Measurements from ENCODE around the gene CD2BP2. TPM values are rescaled to one million over a fixed set of nuclear protein-coding genes. Genes with fewer than 3 reads are reported as not detected.

CD2BP2 gene
- total RNA-seq, 1 experiment from 2014 or later, result 39.0 TPM

DNA sequence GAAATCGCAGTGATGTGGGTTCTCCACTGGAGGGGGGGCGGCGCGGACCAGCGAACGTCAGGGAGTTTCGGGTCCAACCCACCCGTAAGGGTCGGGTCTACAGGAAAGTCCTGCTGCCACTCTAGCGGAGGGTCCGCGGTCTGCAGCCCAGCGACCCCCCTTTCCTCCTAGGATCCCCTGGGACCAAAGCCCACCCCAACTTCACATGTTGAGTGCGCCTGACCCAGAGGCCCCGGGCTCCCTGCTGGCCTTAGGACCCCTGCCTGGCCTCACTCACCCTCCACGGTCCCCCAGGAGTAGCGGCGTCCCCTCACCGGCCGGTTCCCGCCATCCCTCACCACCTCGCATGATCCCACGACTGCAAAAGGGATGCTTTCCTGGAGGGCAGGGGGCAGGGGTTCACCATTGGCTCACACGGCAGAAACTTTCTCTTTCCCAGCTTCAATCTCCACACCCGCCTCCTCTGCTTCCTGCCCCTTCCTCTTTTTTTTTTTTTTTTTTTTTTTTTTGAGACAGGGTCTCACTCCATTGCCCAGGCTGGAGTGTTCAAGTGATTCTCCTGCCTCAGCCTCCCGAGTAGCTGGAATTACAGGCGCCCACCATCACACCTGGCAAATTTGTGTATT, 24.2 kb upstream of the CD2BP2 start:
- DNase-seq (ENCODE audit: extremely low read depth, low read depth), result no peak

DNA sequence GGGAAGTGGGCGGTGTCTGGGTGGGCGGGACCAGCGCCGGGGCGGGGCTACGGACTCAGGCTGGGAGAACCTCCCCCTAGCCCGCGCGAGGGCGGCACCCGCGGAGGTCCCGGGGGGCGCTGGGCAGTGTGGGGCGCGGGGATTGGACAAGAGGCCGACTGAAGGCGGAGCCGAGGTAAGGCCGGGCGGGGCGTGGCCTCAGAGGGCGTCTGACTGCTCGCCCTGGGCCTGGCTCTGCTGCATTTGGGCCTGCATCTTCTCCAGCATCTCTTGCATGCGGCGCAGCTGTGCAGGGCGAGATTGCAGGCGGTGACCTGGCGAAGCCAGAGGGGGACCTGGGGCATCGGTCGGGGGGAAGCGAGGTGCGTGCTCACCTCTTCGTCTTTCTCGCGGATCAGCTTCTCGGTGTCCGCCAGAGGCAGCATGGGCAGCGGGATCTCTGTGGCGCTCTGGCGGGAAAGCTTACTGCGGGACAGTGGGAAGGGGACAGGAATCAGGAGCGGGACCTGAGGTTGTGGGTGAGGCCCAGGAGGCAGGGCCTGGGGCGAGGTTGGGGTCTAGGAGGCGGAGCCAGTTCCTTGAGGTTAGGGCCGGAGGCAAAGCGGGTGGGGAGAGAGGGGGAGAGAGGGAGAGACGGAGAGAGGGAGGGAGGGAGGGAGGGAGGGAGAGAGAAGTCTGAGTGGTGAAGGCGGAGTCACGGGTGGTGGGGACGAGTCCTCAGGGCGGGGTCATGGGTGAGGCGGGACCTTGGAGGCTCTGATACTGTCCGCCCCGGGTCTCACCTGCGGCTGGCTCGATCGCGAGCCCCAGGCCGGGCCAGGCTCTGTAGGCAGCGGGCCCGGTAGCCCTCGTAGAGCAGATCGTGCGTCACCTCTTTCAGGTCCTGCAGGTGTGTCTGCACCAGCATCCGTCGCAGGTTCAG, 23.4 kb upstream of the CD2BP2 start:
- peak; percentile 96 for DNase-seq (ENCODE audit: extremely low read depth, low read depth)

DNA sequence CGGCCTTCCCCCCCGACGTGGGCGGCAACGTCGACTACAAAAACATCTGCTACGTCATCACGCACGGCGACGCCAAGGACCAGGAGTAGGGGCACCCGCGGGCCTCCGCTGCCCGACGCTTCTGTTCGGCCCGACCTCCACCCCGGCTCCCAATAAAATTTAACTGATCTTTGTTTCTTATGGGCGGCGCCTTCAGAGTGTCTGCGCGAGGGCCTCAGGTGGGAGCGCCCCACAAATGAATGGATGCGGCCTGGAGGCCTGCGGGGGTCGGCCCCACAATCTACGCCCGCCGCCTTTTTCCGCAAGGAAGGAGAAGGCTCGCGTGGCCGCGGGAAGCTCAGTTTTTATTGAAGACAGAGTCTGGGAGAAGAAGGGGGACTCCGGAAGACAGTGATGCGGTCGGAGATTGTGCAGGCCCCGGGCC, 22.7 kb upstream of the CD2BP2 start:
- DNase-seq (ENCODE audit: extremely low read depth, low read depth), result peak; percentile 78

DNA sequence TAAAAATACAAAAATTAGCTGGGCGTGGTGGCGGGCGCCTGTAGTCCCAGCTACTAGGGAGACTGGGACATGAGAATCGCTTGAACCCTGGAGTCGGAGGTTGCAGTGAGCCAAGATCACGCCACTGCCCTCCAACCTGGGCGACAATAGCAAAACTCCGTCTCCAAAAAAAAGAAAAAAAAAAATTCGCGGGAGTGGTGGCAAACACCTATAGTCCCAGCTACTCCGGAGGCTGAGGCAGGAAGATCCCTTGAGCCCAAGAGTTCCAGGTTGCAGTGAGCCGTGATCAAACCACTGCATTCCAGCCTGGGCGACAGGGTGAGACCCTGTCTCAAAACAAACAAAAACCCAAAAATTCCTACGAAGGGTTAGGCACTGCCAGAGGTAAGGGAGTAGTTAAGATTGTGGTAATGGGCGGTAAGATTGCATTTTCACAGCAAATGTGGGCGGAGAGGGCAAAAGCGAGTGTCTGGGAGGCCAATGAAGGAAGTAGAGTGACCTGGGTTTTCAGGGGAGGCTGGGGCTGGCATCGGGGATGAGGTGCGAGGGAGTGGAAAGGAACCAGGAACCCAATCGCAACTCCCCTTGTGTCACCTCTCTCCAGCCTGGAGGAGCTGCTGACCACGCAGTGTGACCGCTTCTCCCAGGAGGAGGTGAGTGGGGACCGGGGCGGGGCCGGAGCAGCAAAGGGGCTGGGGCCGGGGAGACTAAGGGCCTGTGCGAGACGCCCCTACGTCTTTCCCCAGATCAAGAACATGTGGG, 22.1 kb upstream of the CD2BP2 start:
- no peak for DNase-seq (ENCODE audit: extremely low read depth, low read depth)

DNA sequence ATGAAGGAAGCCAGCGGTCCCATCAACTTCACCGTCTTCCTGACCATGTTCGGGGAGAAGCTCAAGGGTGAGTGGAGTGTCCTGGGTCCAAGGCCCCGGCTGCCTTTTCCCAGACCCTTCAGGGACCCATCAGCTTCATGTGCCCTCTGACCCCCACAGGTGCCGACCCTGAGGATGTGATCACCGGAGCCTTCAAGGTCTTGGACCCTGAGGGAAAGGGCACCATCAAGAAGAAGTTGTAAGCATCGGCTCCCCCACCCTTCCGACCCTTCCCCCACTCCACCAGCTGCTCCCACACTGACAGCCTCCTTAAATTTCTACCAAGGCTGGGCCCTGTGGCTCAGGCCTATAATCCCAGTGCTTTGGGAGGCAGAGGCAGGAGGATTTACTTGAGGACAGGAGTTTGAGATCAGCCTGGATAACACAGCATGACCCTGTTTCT, 21.4 kb upstream of the CD2BP2 start:
- no peak for DNase-seq (ENCODE audit: extremely low read depth, low read depth)

DNA sequence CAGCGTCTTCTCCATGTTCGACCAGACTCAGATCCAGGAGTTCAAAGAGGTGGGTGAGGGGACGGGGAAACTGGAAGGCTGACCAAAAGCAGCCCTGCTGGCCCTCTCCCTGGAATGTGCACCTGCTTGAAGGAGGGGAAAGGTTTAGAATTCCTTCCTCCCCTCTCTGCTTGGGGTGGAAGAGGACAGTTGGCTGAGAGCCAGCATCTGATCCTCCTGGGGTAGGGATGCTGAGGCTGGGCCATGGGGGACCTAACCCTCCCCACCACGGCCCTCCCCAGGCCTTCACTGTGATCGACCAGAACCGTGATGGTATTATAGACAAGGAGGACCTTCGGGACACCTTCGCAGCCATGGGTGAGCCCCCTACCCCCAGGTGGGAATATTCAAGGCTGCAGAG, 20.8 kb upstream of the CD2BP2 start:
- no peak for DNase-seq (ENCODE audit: extremely low read depth, low read depth)

DNA sequence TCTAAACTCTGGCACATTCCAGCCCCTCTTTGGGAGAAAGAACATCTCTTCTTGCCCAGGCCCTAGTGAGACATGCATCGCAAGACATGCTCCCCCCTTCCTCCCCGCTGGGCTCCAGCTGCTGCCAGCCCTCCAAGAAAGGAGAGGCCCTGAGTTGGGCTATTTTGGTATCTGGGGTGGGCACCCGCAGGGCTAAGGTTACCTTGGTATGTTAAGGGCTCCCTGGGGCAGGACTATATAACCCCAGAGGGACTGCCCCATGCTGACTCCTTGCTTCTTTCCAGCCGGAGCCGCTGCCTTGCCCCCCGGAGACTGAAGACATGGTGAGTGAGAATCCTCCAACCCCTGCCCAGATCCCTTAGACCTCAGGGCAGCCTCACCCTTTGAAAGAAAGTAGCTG, 19.4 kb upstream of the CD2BP2 start, which contains the start of gene MYL11:
TSS of gene MYL11 (plus strand) at position 265 of the 400 bp plus-strand sequence. CDS start at position 321, 56 bp downstream.
- no peak for DNase-seq (ENCODE audit: extremely low read depth, low read depth)

DNA sequence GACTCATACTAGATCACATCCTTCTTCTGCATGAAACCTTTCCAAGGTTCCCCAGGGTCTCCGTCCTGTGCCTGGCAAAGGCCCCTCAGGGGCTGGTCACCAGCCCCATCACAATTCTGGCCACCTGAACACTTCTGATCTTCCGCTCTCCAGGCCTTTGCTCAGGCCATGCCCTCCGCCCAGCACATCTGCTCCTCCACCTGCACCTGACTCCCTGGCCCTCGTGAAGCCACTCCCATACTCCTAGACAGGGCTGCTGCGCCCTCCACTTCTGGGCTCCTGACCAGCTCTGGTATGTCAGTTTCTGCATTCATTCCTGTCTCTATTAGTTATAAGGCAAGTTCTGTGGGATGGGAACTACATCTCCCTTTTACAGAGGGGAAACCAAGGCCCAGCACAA, 17.6 kb upstream of the CD2BP2 start:
- no peak for DNase-seq (ENCODE audit: extremely low read depth, low read depth)

DNA sequence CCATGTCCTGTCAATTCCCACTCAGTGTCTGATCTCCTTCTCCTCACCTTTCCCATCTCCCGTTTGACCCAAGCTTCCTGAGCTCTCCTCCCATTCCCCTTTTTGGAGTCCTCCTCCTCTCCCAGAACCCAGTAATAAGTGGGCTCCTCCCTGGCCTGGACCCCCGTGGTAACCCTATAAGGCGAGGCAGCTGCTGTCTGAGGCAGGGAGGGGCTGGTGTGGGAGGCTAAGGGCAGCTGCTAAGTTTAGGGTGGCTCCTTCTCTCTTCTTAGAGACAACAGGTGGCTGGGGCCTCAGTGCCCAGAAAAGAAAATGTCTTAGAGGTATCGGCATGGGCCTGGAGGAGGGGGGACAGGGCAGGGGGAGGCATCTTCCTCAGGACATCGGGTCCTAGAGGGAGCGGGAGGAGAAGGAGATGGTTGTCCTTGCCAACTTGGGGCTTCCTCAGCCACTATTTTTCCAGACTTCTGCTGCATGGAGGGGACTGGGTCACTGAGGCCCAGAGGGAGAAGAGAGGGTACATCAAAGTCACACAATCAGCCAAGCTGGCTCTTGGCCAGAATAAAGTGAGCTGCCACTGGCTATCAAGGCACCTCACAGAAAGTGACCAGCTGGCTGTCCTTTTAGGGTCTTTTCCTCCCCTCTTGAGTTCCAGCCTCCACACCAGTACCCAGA, 17.1 kb upstream of the CD2BP2 start:
- no peak for DNase-seq (ENCODE audit: extremely low read depth, low read depth)

DNA sequence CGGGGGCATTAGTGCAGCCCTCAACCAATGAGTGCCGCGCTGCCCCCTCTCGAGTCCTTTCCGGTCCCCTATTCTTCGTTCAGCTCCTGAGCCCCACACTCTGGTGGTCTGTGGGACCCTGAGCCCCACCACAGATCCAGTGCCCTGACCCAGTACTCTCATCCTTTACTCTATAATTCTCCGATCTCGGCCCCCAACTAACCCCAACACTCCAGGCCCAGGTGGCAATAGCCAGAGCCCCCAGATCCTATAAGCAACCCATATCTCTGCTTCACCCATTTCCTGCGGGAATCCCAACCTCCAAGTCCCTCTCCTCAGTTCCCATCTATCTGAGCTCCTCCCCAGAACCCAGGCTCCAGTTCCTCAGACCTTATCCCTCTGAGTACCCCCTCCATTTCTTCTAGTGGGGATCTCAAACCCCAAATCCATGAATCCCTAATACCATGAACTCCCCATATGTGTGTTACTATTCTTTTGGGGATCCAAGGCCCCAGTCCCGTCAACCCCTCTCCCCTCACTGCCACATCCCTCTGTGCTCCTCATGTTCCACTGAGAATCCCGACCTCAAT, 16.2 kb upstream of the CD2BP2 start:
- no peak for DNase-seq (ENCODE audit: extremely low read depth, low read depth)

DNA sequence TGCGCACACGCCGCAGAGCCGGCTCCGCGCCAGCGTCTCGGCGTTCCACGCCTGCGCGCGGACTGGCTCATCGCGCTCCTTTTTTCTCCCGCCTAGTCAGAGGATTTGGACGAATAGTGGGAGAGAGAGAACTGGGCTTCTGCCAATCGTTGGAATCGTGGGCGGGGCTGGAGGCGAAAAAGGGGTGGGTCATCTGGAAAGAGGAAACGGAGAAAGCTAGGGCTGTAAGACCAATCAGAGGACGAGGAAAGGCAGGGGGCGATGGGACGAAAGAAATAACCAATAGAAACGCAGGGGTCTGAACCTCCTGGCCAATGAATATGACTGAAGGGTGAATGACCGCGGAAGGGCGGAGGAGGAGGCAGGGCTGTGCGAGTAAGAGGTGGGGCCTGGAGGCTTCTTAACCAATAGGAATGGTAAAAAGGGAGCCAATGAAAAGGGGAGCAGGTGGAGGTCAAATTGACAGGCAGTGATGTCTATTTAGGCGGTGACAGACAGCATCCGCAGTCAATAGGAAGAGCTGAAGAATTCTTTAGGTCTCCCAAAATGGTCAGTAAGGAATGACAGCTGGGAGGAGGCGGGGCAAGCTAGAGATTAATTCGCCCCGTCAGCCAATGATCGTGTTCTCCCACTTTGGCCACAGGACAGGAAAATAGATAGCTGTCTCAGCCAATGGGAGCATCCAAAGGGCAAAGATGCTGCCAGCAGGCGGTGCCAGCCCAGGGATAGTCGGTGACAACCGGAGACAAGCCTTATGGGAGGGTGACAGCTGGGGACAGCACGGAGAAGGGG, 15.5 kb upstream of the CD2BP2 start, which contains the start of gene TBC1D10B:
TSS of gene TBC1D10B (minus strand) at position 39 of the 792 bp plus-strand sequence. CDS start 311 bp downstream, outside the sequence.
- DNase-seq (ENCODE audit: extremely low read depth, low read depth), result peak; percentile 100

DNA sequence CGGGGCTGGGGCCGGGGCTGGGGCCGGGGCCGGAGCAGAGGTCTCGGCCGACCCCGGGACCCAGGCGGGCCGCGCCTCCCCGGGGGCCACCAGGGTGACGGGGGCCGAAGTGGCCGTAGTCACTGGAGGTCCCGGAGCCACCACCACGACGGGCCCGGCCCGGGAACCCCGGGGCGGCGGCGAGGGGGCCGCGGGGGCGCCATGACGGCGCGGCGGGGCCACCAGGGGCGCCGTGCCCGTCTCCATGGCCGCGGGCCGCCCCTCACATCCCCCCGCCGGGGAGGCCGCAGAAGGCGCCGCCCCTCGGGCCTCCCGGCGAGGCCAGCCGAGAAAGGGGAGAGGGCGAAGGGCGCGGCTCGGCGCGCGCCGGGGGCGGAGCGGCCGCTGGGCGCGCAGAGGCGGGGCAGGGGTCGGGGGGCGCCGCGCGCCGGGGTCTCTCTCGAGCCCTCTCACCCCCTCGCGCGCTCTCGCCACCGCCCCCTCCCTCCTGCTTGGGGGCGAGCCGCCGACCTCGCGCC, 14.9 kb upstream of the CD2BP2 start:
- no peak for DNase-seq (ENCODE audit: extremely low read depth, low read depth)

DNA sequence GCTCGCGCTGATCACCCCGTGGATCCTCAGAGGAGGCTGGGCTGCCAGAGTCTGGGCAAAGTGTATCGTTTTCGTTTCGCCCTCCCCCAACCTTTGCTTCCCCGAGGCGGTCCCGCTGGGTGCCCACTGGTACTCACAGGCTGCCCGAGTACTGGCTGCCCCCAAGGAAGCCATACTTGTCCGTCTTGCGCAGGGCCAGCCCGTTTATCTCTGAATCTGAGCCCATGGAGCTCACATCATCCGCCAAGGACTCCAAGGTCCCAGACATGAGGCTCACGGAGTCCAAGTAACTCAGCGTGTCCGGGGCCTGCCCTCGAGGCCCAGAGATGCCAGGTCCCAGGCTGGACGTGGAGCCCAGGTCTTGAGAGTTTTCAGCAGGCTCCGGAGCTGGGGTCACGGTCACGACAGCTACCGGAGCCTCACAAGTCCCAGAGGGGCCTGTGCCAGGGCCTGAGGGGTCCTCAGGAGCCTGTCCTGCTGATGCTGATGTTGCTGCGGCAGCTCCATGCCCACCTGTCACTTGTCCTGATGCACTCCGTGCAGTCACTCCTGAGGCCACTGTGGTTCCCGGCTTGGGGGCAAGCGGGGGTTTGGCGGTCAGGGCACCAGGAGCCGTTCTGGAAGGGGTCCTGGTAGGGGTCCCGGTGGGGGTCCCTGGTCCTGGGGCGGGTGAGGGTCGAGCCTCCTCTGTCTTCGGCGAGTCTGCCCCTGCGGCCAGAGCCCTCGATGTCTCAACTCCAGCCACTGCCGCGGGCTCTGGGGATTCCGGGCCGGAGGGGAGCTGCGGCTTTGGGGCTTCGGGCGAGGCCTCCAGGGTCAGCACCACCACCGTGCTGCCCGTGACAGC, 14.2 kb upstream of the CD2BP2 start:
- DNase-seq (ENCODE audit: extremely low read depth, low read depth), result no peak

DNA sequence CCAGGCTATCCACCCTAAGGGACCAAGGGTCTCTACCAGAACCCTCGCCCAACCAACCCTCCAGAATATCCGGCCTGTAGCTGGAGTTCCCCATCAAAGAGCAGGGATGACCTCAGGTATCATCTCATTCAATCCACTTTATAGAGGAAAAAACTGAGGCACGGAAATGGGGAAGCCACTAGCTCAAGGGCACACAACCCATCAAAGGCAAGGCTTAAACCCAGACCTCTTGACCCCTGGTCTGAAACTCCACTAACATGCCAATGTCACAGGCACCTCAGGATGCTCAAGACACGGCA, 13.6 kb upstream of the CD2BP2 start:
- DNase-seq (ENCODE audit: extremely low read depth, low read depth), result no peak

DNA sequence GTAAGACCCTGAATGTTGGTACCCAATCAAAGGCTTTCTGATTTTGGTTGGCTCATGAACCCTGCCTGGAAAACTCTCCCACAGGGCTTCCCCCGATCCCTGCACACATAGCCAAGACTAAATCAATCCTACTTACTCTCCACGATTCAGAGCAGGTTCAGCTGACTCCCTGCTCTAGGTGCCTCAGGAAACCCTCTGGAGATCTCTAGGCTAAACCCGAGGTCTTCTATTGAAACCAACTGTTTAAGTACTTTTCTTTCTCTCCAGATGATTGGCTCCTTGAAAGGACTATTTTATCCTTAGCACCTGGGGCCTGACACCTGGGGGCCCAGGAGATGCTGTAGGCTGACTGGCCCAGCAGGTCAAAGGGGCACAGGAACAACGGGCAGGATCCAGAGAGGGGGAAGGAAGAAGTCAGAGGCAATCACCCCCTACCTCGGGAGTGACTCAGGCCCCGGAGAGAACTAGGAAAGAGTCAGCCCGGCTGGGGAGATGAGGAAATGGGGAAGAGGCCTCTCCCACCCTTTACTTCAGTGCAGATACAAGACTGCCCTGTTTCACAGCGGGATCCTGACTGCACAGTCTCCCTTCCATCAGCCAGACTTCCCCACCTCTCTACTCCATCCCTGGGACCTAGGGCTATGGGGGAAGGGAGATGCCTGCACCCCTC, 13.1 kb upstream of the CD2BP2 start:
- no peak for DNase-seq (ENCODE audit: extremely low read depth, low read depth)

DNA sequence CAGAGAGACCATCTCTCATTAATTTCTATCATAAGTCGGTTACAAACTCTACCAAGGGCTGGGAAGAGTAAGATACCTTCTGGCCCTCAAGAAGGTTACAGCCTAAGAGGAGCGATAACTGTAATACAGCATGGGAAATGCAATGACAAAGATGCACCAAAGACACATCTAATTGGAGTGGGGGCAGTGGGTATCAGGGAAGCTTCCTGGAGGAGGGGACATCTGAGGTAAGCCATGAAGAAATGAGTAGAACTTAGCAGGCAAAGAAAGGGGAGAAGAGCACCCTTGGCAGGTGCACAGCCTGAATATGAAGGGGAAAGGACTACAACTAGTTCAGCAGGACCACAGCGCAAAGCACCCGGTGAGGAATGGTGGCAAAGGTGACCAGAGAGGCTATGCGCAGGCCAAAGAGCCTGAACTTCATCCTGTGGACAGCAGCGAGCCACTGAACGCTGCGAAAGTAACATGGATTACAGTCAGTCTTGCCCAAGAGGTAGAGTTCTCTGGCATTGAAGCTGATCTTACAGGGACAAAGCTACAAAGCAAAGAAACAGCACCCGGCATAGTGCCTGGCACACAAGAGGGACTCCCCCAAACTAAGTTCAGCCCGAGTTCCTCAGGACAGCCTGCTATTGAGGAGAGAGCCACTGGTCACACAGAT, 12.4 kb upstream of the CD2BP2 start:
- no peak for DNase-seq (ENCODE audit: extremely low read depth, low read depth)

DNA sequence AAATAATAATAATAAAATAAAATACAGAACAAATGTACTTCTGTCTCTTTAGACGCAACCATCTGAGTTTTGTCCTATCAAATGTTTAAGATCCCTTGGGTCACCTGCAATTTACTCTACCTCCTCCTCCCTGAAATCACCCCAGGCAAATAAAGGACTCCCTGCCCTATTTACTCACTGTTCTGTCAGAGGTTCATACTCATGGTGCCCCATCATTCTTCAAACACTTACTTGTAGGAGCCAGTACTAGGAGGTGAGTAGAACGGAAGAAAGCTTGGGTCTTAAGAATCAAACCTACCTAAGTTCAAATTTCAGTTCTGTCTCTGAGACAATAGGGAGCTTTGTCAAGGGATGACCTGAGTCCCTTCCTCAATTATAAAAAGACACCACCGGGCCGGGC, 11.4 kb upstream of the CD2BP2 start:
- DNase-seq (ENCODE audit: extremely low read depth, low read depth), result no peak

Data from NCI-H460 (cell line).